Activated T-cell treated with anti-CD3 and anti-CD28 coated beads, Interleukin-2, amount 50 U/mL, for 24 hours (primary cell): ENCODE results near the gene ABCA1.

Experiments
- DNase-seq: peaks from one replicate; pipeline ENCODE4 v3.0.0-alpha.2; 2020
- H3K27ac Mint-ChIP-seq: 2 replicates; pipeline ENCODE4 v1.8.0; 2020; ENCODE audit warnings: mild to moderate bottlenecking, mixed read lengths
- H3K27me3 Mint-ChIP-seq: 2 replicates; pipeline ENCODE4 v1.8.0; 2020; ENCODE audit warnings: mixed read lengths
- H3K36me3 Mint-ChIP-seq: 2 replicates; pipeline ENCODE4 v1.8.0; 2020; ENCODE audit warnings: low read depth, mixed read lengths
- H3K4me1 Mint-ChIP-seq: 2 replicates; pipeline ENCODE4 v1.8.0; 2020; ENCODE audit warnings: low read depth, mixed read lengths
- H3K4me3 Mint-ChIP-seq: 2 replicates; pipeline ENCODE4 v1.8.0; 2020; ENCODE audit warnings: mild to moderate bottlenecking, moderate library complexity, mixed read lengths
- H3K9me3 Mint-ChIP-seq: 2 replicates; pipeline ENCODE4 v1.8.0; 2020; ENCODE audit warnings: mixed read lengths

The ABCA1 gene

DNA sequence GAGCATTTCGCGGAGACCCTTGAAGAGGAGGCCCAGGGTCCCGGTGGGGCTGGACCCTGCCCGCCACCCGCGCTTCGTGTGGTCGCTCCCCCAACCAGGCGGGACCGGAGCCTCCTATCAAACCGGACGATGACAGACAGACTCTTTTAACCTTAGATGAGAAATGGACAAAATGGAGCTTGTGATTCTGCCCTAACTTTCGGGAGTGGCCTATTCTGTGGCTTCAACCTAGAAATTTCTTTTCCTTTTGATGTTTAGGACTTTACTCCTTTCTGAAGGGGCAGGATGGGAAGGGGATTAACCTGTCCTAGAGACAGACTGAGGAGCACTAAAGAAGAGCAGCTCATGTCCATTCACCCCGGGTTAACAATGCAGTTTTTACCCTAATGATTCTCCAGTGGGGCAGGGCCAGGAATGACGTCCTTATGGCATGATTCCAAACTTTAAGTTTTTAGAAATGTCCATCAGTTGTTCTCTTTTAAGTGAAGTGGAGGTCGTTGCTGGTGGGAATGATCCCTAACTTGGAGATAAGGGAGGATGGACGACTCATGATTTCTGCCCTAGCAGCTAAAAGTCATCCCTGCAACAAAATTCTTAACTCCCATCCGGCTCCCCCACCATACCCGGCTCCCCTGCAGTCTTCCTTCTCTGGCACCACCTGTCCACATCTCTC lies 179.5 kb downstream of the ABCA1 start:
- H3K36me3 Mint-ChIP-seq, result peaks cover 34% of the 10 kb centered on the region
- peaks cover 29% of the 10 kb centered on the region for H3K4me1 Mint-ChIP-seq
- H3K27ac Mint-ChIP-seq, result peak overlapping the region; percentile 99
- H3K9me3 Mint-ChIP-seq, result no peaks in the 10 kb centered on the region
- H3K27me3 Mint-ChIP-seq, result no peaks in the 10 kb centered on the region
- no peak for DNase-seq
- H3K4me3 Mint-ChIP-seq, result peak overlapping the region; percentile 98

DNA sequence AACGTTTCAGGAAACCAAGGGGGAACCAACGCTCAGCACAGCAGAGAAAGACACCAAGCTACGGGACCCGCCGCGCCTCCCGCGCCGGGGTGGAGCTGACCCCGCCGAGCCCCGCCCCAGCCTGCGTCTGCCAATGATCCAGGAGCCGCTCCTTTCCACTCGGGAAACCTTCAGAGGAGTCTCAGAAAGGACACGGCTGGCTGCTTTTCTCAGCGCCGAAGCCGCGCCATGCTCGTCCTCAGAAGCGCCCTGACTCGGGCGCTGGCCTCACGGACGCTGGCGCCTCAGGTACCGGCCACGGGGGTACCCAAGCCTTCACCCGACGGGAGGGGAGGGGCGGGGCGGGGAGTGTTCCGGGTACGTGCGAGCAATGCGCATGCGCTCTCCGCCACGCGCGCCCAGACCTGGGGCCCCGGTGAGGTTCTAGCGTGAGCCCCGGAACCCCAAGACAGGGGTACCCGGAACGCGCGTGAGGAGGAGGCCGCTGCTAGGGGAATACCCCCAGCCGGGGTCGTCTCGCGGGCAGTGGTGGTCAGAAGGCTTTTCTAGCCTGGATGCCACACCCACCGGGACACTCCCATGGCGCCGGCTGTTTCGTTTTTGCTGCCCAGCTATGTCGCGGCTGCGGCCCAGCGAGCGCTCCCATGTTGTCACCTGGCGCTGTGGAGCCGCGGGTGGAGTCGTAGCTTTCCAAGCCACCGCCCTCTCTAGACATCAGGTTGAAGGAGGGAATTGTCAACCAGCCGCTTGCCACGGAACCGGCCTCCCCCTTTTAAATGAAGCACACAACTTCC lies 180.2 kb downstream of the ABCA1 start, which contains the start of gene NIPSNAP3A:
NIPSNAP3A (plus strand) TSS at position 119 of the 794 bp plus-strand sequence; CDS start at position 229, 110 bp downstream.
- peaks cover 29% of the 10 kb centered on the region for H3K4me1 Mint-ChIP-seq
- peak within 1 kb of the TSS; percentile 99 for H3K27ac Mint-ChIP-seq
- H3K27me3 Mint-ChIP-seq, result no peaks in the 10 kb centered on the region
- DNase-seq, result peak; percentile 95
- no peaks in the 10 kb centered on the region for H3K9me3 Mint-ChIP-seq
- H3K4me3 Mint-ChIP-seq, result peak within 1 kb of the TSS; percentile 98
- peaks cover 31% of the 10 kb centered on the region for H3K36me3 Mint-ChIP-seq

DNA sequence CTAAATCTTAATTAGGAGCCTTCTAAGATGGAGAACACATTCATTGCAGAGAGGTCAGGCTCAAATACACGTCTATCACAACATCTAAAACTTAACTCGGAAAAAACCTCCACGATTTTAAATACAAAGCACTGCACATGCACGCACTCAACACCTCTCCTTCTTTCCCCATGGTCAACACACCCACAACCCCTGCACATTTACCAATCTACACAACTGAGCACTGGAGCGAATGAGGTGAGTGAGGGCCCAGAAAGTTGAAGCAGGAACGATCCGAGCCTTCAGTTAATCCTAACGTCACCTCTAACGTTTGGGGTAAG lies 180.8 kb downstream of the ABCA1 start:
- Mint-ChIP-seq H3K4me3 (peak overlapping the region; percentile 98), H3K9me3 (no peaks in the 10 kb centered on the region), H3K4me1 (peaks cover 29% of the 10 kb centered on the region), H3K36me3 (peaks cover 25% of the 10 kb centered on the region), H3K27ac (peak overlapping the region; percentile 99), H3K27me3 (no peaks in the 10 kb centered on the region)
- no peak for DNase-seq

DNA sequence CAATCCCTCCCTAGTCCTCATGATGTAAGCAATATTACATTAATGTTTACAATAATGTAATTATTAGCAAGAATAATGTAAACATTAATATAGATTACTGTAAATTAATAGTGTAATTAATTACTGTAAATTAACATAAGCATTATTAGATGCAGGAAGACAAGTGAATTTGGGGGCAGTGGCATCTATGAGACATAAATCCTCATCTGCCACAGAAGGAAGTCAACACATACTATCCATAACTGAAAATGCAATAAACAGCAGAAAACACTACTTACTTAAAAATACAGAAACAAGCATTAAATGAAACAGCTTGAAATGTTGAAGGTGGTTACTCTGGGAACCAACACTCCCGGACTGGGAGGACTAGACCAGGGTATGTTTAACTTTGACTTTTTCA lies 181.2 kb downstream of the ABCA1 start:
- Mint-ChIP-seq H3K27ac (peak overlapping the region; percentile 99), H3K36me3 (peaks cover 21% of the 10 kb centered on the region), H3K4me1 (peaks cover 29% of the 10 kb centered on the region), H3K27me3 (no peaks in the 10 kb centered on the region), H3K4me3 (peak overlapping the region; percentile 98), H3K9me3 (no peaks in the 10 kb centered on the region)
- DNase-seq, result no peak

DNA sequence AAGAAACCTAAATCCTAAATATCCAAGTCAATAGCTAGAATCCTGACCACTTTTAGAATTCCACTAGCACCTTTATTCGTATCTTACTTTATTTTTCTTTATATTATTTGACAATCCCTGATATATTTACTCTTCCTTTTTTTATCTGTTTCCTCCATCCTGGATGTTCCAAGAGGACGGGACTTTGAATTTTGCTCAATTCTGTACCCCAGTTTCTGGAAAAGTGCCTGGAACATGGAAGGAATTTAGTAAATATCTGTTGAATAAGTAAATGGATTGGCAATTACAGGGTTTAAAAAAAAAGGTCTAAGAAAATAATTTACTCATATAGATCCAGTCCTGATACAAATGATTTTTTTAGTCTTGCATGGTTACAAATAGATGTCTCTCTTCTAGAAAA lies 181.7 kb downstream of the ABCA1 start:
- DNase-seq, result no peak
- H3K4me1 Mint-ChIP-seq, result peaks cover 29% of the 10 kb centered on the region
- peak overlapping the region; percentile 15 for H3K4me3 Mint-ChIP-seq
- peaks cover 16% of the 10 kb centered on the region for H3K36me3 Mint-ChIP-seq
- no peaks in the 10 kb centered on the region for H3K27me3 Mint-ChIP-seq
- no peaks in the 10 kb centered on the region for H3K9me3 Mint-ChIP-seq
- H3K27ac Mint-ChIP-seq, result peak overlapping the region; percentile 44

DNA sequence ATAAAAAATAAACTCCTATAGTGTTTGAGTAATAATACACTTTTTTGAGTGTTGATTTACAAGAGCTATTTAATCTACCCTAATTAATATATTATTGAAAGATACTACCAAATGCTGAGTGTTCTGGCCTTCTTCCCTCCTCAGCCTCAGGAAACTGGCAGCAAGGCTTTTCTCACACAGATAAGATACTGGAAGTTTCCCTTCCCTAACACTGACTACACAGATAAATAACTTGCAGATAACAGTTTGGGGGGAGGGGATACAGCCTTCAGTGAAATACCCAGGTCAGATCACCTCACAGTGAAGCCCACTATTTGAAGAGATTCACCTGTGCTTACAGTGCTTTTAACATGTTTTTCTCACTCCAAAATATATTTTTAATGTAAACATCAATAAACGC lies 182.1 kb downstream of the ABCA1 start:
- H3K27ac Mint-ChIP-seq, result no peak overlapping the region
- peaks cover 28% of the 10 kb centered on the region for H3K4me1 Mint-ChIP-seq
- H3K9me3 Mint-ChIP-seq, result no peaks in the 10 kb centered on the region
- no peaks in the 10 kb centered on the region for H3K27me3 Mint-ChIP-seq
- DNase-seq, result no peak
- peaks cover 12% of the 10 kb centered on the region for H3K36me3 Mint-ChIP-seq
- no peak overlapping the region for H3K4me3 Mint-ChIP-seq

DNA sequence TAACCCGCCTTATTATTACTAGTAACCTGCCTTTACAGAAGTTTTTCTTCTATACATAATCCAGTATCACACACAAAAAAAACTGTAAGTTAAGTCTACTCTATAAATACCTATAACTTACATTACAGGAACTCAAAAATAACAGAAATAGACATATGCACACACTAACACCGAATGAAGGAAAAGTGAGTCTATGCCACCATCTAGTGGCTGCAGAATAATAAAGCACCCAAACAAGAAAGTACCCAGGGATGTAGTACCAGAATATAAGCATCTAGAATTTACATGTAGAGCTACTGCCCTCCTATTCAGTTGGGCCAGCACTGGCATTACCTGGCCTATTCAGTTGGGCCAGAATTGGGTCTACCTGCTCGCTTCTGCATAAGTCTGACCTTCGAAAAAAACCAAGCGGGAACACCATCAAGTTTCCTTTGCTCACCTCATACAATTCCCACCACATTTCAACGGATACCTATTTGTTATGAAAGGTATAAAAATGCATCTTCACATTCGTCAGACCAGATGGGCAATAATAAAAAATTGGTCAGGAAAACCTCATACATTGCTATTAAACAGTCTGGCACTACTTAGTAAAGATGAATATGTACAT lies 184.5 kb downstream of the ABCA1 start:
- Mint-ChIP-seq H3K4me3 (no peak overlapping the region), H3K36me3 (peaks cover 9% of the 10 kb centered on the region), H3K9me3 (no peaks in the 10 kb centered on the region), H3K27ac (no peak overlapping the region), H3K27me3 (no peaks in the 10 kb centered on the region), H3K4me1 (peaks cover 18% of the 10 kb centered on the region)
- no peak for DNase-seq

DNA sequence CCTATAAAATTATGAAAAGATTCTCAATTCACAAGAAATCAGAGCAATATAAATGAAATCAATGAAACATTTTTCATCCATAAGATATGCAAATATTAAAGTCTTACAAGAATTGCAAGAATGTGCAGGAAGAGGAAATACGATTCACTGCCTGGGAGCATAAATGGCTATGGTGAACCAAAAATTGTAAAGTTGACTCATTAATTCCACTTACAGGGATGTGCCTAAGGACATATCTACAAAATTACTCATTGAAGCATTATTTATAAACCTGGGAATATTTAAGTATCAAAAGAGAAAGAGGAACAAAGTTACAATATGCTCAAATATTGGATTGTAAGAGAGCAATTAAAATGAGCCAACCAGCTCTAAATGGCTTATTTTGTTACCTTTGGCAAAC lies 187.3 kb downstream of the ABCA1 start:
- Mint-ChIP-seq H3K27ac (no peak overlapping the region), H3K27me3 (no peaks in the 10 kb centered on the region), H3K4me1 (peaks cover 4% of the 10 kb centered on the region), H3K9me3 (no peaks in the 10 kb centered on the region), H3K36me3 (no peaks in the 10 kb centered on the region), H3K4me3 (no peak overlapping the region)
- no peak for DNase-seq

DNA sequence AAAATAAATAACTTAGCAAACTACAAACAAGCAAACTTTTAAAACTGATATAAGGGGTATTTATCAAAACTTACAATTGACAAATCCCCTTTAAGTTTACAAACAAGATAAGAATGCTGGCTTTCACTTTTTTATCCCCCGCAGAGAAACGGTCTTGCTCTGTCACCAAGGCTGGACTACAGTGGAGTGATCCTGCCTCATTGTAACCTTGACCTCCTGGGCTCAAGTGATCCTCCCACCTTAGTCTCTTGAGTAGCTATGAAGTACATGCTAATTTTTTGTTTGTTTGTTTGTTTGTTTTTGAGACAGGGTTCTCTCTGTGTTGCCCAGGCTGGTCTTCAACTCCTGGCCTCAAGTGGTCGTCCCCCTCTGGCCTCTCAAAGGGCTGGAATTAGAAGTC lies 189.5 kb downstream of the ABCA1 start:
- Mint-ChIP-seq H3K27me3 (no peaks in the 10 kb centered on the region), H3K4me1 (peaks cover 4% of the 10 kb centered on the region), H3K9me3 (no peaks in the 10 kb centered on the region), H3K27ac (no peak overlapping the region), H3K4me3 (no peak overlapping the region), H3K36me3 (no peaks in the 10 kb centered on the region)
- no peak for DNase-seq
